Omental fat pad (tissue), 4 donors: ENCODE data around the gene DLX1. TPM values are rescaled to one million over a fixed set of nuclear protein-coding genes. Genes with fewer than 3 reads are reported as not detected.

Experiments used
- ATAC-seq: fragments of 150-250 bp; one replicate; pipeline ENCODE4 v1.9.1; 2016; ENCODE audit warnings: mild to moderate bottlenecking, moderate library complexity; ENCODE audit not compliant: low FRiP score
- DNase-seq: peaks from one replicate; pipeline ENCODE4 v3.0.0-alpha.2; 2019; ENCODE audit warnings: low spot score
- CTCF ChIP-seq, 3 donors: fragments of 450-650 bp; IDR thresholded peaks; one replicate each; pipeline ENCODE4 v1.5.1; 2016 to 2017; ENCODE audit warnings: antibody characterized with exemption in 3 of 3, mild to moderate bottlenecking in 3 of 3, moderate library complexity in 2 of 3
- total RNA-seq, 4 donors: library from RNA; depleted of rRNA; stranded (reverse); fragments of >200 nt; gene quantifications; one replicate each; pipeline ENCODE4 v1.1.0, GENCODE V29; 2016

DLX1 gene
- total RNA-seq, 4 donors from 2014 or later = 0.09 TPM; not detected in 3

GRCh38 chr2:172096626-172097547, 11.6 kb downstream of the DLX1 start:
- no peak for TF ChIP-seq CTCF (IDR thresholded peaks at IDR 0.05)
- DNase-seq = no peak

GRCh38 chr2:172097557-172098131, 12.3 kb downstream of the DLX1 start:
- DNase-seq (no peak), ATAC-seq (no peak)
- no peak for TF ChIP-seq CTCF (IDR thresholded peaks at IDR 0.05)

More at GRCh38 chr2:172096626-172097547, 11.6 kb downstream of the DLX1 start:
- no peak for ATAC-seq

- ATAC-seq = no peak
- no peak for DNase-seq
- TF ChIP-seq CTCF (IDR thresholded peaks at IDR 0.05) = no peak
Observed at GRCh38 chr2:172098287-172098649, 13.0 kb downstream of the DLX1 start.

- DNase-seq (peak; percentile 55), ATAC-seq (peak; percentile 69)
- no peak for TF ChIP-seq CTCF (IDR thresholded peaks at IDR 0.05)
Observed at GRCh38 chr2:172098650-172099471, 13.6 kb downstream of the DLX1 start.

- DNase-seq = no peak
- ATAC-seq = no peak
- TF ChIP-seq CTCF (IDR thresholded peaks at IDR 0.05) = no peak
Observed at GRCh38 chr2:172099472-172100079, 14.3 kb downstream of the DLX1 start.

- no peak for ATAC-seq
- TF ChIP-seq CTCF (IDR thresholded peaks at IDR 0.05) = no peak
- DNase-seq = no peak
Observed at GRCh38 chr2:172100080-172100934, 15.0 kb downstream of the DLX1 start.
